ENCODE data around the gene PLCL1.

DNA sequence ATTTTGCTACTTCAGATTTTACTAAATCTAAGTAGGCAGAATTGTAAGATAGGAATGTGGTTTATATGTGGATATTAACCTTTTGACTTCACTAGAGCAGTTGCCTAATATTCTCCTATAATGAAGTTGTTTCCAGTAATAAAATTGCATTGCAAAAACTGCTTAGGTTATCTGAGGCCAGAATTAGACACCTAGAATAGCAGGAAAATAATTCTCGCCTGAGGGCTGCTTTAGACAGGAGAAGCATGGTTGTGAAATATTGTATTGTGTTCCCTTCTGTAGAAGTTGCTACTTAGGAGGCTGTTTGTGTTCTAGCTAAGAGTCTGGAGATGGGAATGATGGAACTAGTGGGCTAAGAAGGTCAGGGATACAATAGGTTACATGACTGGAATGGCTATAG lies 146.3 kb downstream of the PLCL1 start:
- TF ChIP-seq ELF4 (IDR thresholded peaks at IDR 0.05) = no peak
- no peak for TF ChIP-seq TARDBP (IDR thresholded peaks at IDR 0.05)
- TF ChIP-seq BHLHE40 (IDR thresholded peaks at IDR 0.05; ENCODE audit: borderline replicate concordance) = no peak
- no peak for TF ChIP-seq L3MBTL2 (conservative IDR thresholded peaks at IDR 0.05)
- no peak for TF ChIP-seq ZNF384 (IDR thresholded peaks at IDR 0.05)
- TF ChIP-seq FOXK2 (IDR thresholded peaks at IDR 0.05) = no peak
- TF ChIP-seq SP1 (IDR thresholded peaks at IDR 0.05) = no peak
